GM12878 (cell line): Measurements from ENCODE around the gene SLC24A4.

Experiments used
- CEBPB ChIP-seq, 2 experiments: fragments of 150-350 bp in 1 of 2; IDR thresholded peaks; 2 replicates each; pipeline ENCODE4 v1.6.1; 2012 to 2014; ENCODE audit warnings: low read depth in 2 of 2, low read length in 2 of 2, borderline replicate concordance in 1 of 2, inconsistent platforms in 1 of 2
- CTCF ChIP-seq, 3 experiments: IDR thresholded peaks in 2 of 3; conservative IDR thresholded peaks in 1 of 3; 2 replicates each; pipeline ENCODE4 v1.5.1; 2011; ENCODE audit warnings: low read depth in 3 of 3, low read length in 3 of 3, mild to moderate bottlenecking in 3 of 3, control low read depth in 2 of 3, moderate library complexity in 2 of 3, inconsistent platforms in 1 of 3, mixed read lengths in 1 of 3; ENCODE audit not compliant: control insufficient read depth in 2 of 3, insufficient read depth in 1 of 3; ENCODE audit errors: extremely low read depth in 1 of 3
- JUND ChIP-seq: IDR thresholded peaks from 2 replicates; pipeline ENCODE4 v1.6.1; 2012; ENCODE audit warnings: low read depth, mild to moderate bottlenecking, low read length, improper control_type of control experiment, moderate library complexity
- MAX ChIP-seq: IDR thresholded peaks from 2 replicates; pipeline ENCODE4 v1.6.1; 2012; ENCODE audit warnings: low read depth, low read length, improper control_type of control experiment
- NFXL1 ChIP-seq: fragments of 450-650 bp; IDR thresholded peaks from 2 replicates; pipeline ENCODE4 v1.6.1; 2017; ENCODE audit warnings: antibody characterized with exemption, mild to moderate bottlenecking, borderline replicate concordance
- NR2F1 ChIP-seq: fragments of 450-650 bp; conservative IDR thresholded peaks from 2 replicates; pipeline ENCODE4 v1.6.1; 2017; ENCODE audit warnings: mild to moderate bottlenecking
- POLR2AphosphoS5 ChIP-seq: IDR thresholded peaks from 2 replicates; pipeline ENCODE4 v1.6.1; 2011; ENCODE audit warnings: mild to moderate bottlenecking, low read length, inconsistent platforms
- ZNF217 ChIP-seq: fragments of 450-650 bp; IDR thresholded peaks from 2 replicates; pipeline ENCODE4 v1.6.1; 2017; ENCODE audit warnings: antibody characterized with exemption, mild to moderate bottlenecking

GRCh38 chr14:92515546-92516343 lies 192.8 kb downstream of the SLC24A4 start:
- TF ChIP-seq CTCF (IDR thresholded peaks at IDR 0.05 in 2 of 3, conservative IDR thresholded peaks at IDR 0.05 in 1 of 3; ENCODE audit: control insufficient read depth in 2 of 3, extremely low read depth in 1 of 3, insufficient read depth in 1 of 3, low read depth in 3 of 3, low read length in 3 of 3) (no peak), MAX (no peak), JUND (no peak), NR2F1 (no peak), POLR2AphosphoS5 (no peak), CEBPB (IDR thresholded peaks at IDR 0.05; ENCODE audit: borderline replicate concordance in 1 of 2, low read depth in 2 of 2, low read length in 2 of 2) (no peak), NFXL1 (no peak), ZNF217 (no peak)
